Astrocyte (in vitro differentiated cells and primary cell): ENCODE results near the gene TBCC. TPM values are rescaled to one million over a fixed set of nuclear protein-coding genes. Genes with fewer than 3 reads are reported as not detected.
A peak's percentile ranks its signal among the peaks of the same experiment; 100 is the strongest.

ENCODE experiments used
- DNase-seq: peaks from one replicate; pipeline ENCODE4 v3.0.0-alpha.2; 2010; ENCODE audit warnings: low read depth
- FAIRE-seq: peaks from 2 replicates; lab custom pipeline; 2011; peaks lifted over from hg19 to GRCh38; lab: Jason Lieb, UNC
- H2AFZ ChIP-seq: 2 replicates; pipeline ENCODE4 v1.6.0; 2012; ENCODE audit warnings: low read depth, low read length, inconsistent platforms
- H3K27ac ChIP-seq: 2 replicates; pipeline ENCODE4 v1.5.1; 2011; ENCODE audit warnings: low read depth, low read length, inconsistent platforms
- H3K27me3 ChIP-seq: 2 replicates; pipeline ENCODE4 v1.6.0; 2011; ENCODE audit warnings: low read length, inconsistent platforms; ENCODE audit not compliant: insufficient read depth
- H3K36me3 ChIP-seq: 2 replicates; pipeline ENCODE4 v1.5.1; 2011; ENCODE audit warnings: low read length, inconsistent platforms; ENCODE audit not compliant: insufficient read depth
- H3K4me1 ChIP-seq: 2 replicates; pipeline ENCODE4 v1.5.1; 2011; ENCODE audit warnings: low read length, inconsistent platforms; ENCODE audit not compliant: insufficient read depth
- H3K4me2 ChIP-seq: 2 replicates; pipeline ENCODE4 v1.6.0; 2012; ENCODE audit warnings: low read length, inconsistent platforms
- H3K4me3 ChIP-seq: 2 replicates; pipeline ENCODE4 v1.5.1; 2011; ENCODE audit warnings: low read depth, mild to moderate bottlenecking, low read length, inconsistent platforms; ENCODE audit not compliant: insufficient read depth
- H3K79me2 ChIP-seq: 2 replicates; pipeline ENCODE4 v1.6.0; 2012; ENCODE audit warnings: mild to moderate bottlenecking, low read length, inconsistent platforms; ENCODE audit not compliant: insufficient read depth
- H3K9ac ChIP-seq: 2 replicates; pipeline ENCODE4 v1.6.0; 2012; ENCODE audit warnings: mild to moderate bottlenecking, low read length, inconsistent platforms
- H3K9me3 ChIP-seq: 2 replicates; pipeline ENCODE4 v1.5.1; 2012; ENCODE audit warnings: low read depth, mild to moderate bottlenecking, low read length, inconsistent platforms; ENCODE audit not compliant: insufficient read depth
- H4K20me1 ChIP-seq: 2 replicates; pipeline ENCODE4 v1.6.0; 2012; ENCODE audit warnings: low read length, inconsistent platforms; ENCODE audit not compliant: insufficient read depth
- H3K27ac Mint-ChIP-seq: one replicate; pipeline ENCODE4 v1.8.0; 2021; ENCODE audit warnings: mild to moderate bottlenecking, mixed read lengths; ENCODE audit not compliant: unreplicated experiment
- H3K27me3 Mint-ChIP-seq: one replicate; pipeline ENCODE4 v1.8.0; 2021; ENCODE audit warnings: low read depth, mixed read lengths; ENCODE audit not compliant: unreplicated experiment
- H3K36me3 Mint-ChIP-seq: one replicate; pipeline ENCODE4 v1.8.0; 2021; ENCODE audit warnings: low read depth, mixed read lengths; ENCODE audit not compliant: unreplicated experiment
- H3K4me1 Mint-ChIP-seq: one replicate; pipeline ENCODE4 v1.8.0; 2021; ENCODE audit warnings: low read depth, mixed read lengths; ENCODE audit not compliant: unreplicated experiment
- H3K4me3 Mint-ChIP-seq: one replicate; pipeline ENCODE4 v1.8.0; 2021; ENCODE audit warnings: mild to moderate bottlenecking, moderate library complexity, mixed read lengths; ENCODE audit not compliant: unreplicated experiment
- H3K9me3 Mint-ChIP-seq: one replicate; pipeline ENCODE4 v1.8.0; 2021; ENCODE audit warnings: mild to moderate bottlenecking, mixed read lengths; ENCODE audit not compliant: unreplicated experiment
- EZH2 ChIP-seq: IDR thresholded peaks from 2 replicates; pipeline ENCODE4 v1.6.1; 2012; ENCODE audit warnings: mild to moderate bottlenecking, low read length, inconsistent platforms; ENCODE audit not compliant: insufficient read depth
- total RNA-seq: library from RNA; stranded (reverse); gene quantifications from 2 replicates; pipeline ENCODE4 v1.2.1, GENCODE V29; 2021
- TF ChIP-seq, protein P1 (sequence below): IDR thresholded peaks from 2 replicates; pipeline ENCODE4 v1.5.1; 2011; ENCODE audit warnings: low read depth, mild to moderate bottlenecking, inconsistent platforms, low read length, moderate library complexity; ENCODE audit not compliant: insufficient read depth

Gene TBCC
- total RNA-seq, 1 donor from 2014 or later: 25.8 TPM

DNA sequence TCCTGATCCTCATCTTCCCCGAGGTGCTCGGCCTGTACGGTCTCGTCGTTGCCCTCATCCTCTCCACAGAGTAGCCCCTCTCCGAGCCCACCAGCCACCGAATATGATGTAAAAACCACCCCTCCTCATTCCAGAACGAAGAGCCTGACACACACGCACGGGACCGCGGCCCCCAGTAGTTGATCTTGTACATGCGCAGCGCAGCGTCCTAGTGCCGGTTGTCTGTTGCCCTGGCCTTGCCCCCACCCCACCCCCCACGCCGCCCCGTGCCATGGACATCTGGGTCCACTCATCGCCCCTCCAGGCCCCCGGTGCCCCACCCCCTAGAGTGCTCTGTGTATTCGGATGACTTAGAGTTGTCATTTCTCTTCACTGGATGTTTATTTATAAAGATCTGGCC, 18.3 kb downstream of the TBCC start:
- Histone ChIP-seq H3K27me3 (no peaks in the 10 kb centered on the region), H3K27ac (no peak overlapping the region), H3K9ac (peak overlapping the region; percentile 73), H3K79me2 (no peaks in the 10 kb centered on the region), H3K9me3 (no peaks in the 10 kb centered on the region), H3K4me3 (peak overlapping the region; percentile 58), H2AFZ (peak overlapping the region; percentile 99), H4K20me1 (no peaks in the 10 kb centered on the region), H3K4me1 (peaks cover 5% of the 10 kb centered on the region), H3K4me2 (peak overlapping the region; percentile 91), H3K36me3 (no peaks in the 10 kb centered on the region)
- H3K9me3 Mint-ChIP-seq: no peaks in the 10 kb centered on the region
- no peak for FAIRE-seq
- H3K4me1 Mint-ChIP-seq: no peaks in the 10 kb centered on the region
- DNase-seq: no peak
- no peaks in the 10 kb centered on the region for H3K36me3 Mint-ChIP-seq
- H3K27ac Mint-ChIP-seq: no peak overlapping the region
- H3K27me3 Mint-ChIP-seq: peaks cover 3% of the 10 kb centered on the region
- TF ChIP-seq EZH2: no peak
- TF ChIP-seq, protein P1, sequence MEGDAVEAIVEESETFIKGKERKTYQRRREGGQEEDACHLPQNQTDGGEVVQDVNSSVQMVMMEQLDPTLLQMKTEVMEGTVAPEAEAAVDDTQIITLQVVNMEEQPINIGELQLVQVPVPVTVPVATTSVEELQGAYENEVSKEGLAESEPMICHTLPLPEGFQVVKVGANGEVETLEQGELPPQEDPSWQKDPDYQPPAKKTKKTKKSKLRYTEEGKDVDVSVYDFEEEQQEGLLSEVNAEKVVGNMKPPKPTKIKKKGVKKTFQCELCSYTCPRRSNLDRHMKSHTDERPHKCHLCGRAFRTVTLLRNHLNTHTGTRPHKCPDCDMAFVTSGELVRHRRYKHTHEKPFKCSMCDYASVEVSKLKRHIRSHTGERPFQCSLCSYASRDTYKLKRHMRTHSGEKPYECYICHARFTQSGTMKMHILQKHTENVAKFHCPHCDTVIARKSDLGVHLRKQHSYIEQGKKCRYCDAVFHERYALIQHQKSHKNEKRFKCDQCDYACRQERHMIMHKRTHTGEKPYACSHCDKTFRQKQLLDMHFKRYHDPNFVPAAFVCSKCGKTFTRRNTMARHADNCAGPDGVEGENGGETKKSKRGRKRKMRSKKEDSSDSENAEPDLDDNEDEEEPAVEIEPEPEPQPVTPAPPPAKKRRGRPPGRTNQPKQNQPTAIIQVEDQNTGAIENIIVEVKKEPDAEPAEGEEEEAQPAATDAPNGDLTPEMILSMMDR: no peak
- no peak overlapping the region for H3K4me3 Mint-ChIP-seq

DNA sequence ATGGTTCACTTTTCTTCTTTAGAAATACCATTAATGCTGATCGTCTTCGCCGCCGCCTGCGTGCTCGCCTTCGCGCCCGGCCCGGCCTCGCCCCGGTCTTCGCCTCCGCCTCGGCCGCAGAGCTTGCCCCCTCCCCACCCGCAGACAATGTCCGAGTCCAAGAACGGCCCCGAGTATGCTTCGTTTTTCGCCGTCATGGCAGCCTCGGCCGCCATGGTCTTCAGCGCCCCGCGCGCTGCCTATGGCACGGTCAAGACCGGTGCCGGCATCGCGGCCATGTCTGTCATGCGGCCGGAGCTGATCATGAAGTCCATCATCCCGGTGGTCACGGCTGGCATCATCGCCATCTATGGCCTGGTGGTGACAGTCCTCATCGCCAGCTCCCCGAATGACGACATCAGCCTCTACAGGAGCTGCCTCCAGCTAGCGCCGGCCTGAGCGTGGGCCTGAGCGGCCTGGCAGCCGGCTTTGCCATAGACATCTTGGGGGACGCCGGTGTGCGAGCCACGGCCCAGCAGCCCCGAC, 18.8 kb downstream of the TBCC start:
- Mint-ChIP-seq H3K4me3 (no peak overlapping the region), H3K9me3 (no peaks in the 10 kb centered on the region), H3K4me1 (no peaks in the 10 kb centered on the region), H3K27me3 (peaks cover 3% of the 10 kb centered on the region), H3K36me3 (no peaks in the 10 kb centered on the region), H3K27ac (no peak overlapping the region)
- Histone ChIP-seq H3K4me1 (peaks cover 5% of the 10 kb centered on the region), H3K27me3 (no peaks in the 10 kb centered on the region), H2AFZ (peak overlapping the region; percentile 99), H3K4me2 (peak overlapping the region; percentile 91), H3K79me2 (no peaks in the 10 kb centered on the region), H3K27ac (peak overlapping the region; percentile 35), H3K9ac (peak overlapping the region; percentile 73), H4K20me1 (no peaks in the 10 kb centered on the region), H3K4me3 (peak overlapping the region; percentile 58), H3K9me3 (no peaks in the 10 kb centered on the region), H3K36me3 (no peaks in the 10 kb centered on the region)
- DNase-seq (no peak), FAIRE-seq (no peak)
- TF ChIP-seq, protein P1: no peak
- TF ChIP-seq EZH2: no peak

GRCh38 chr6:42726485-42727086, 19.3 kb downstream of the TBCC start:
- Mint-ChIP-seq H3K4me1 (no peaks in the 10 kb centered on the region), H3K9me3 (no peaks in the 10 kb centered on the region), H3K27me3 (peaks cover 9% of the 10 kb centered on the region), H3K4me3 (no peak overlapping the region), H3K27ac (no peak overlapping the region), H3K36me3 (no peaks in the 10 kb centered on the region)
- peak; percentile 17 for FAIRE-seq
- no peaks in the 10 kb centered on the region for H3K36me3 ChIP-seq
- H3K9ac ChIP-seq: peak overlapping the region; percentile 73
- no peaks in the 10 kb centered on the region for H3K27me3 ChIP-seq
- H3K79me2 ChIP-seq: no peaks in the 10 kb centered on the region
- H2AFZ ChIP-seq: peak overlapping the region; percentile 99
- peak overlapping the region; percentile 91 for H3K4me2 ChIP-seq
- TF ChIP-seq EZH2: no peak
- TF ChIP-seq, protein P1: peak; percentile 98
- H3K4me1 ChIP-seq: peaks cover 5% of the 10 kb centered on the region
- H3K4me3 ChIP-seq: peak overlapping the region; percentile 58
- H3K27ac ChIP-seq: peak overlapping the region; percentile 35
- peak; percentile 76 for DNase-seq
- H3K9me3 ChIP-seq: no peaks in the 10 kb centered on the region
- H4K20me1 ChIP-seq: no peaks in the 10 kb centered on the region
